K562 (cell line): ENCODE measurements around the gene AMFR. TPM values are rescaled to one million over a fixed set of nuclear protein-coding genes. Genes with fewer than 3 reads are reported as not detected.

Experiments
- BCL6 ChIP-seq: fragments of 250-450 bp; sonication (Bioruptor Pico); IDR thresholded peaks from 2 replicates; pipeline ENCODE4 v1.4.0; 2020
- C11orf30 ChIP-seq: fragments of 450-650 bp; IDR thresholded peaks from 2 replicates; pipeline ENCODE4 v1.6.1; 2016; ENCODE audit warnings: low read depth, mild to moderate bottlenecking
- CC2D1A ChIP-seq: fragments of 450-650 bp; IDR thresholded peaks from 2 replicates; pipeline ENCODE4 v1.6.1; 2017; ENCODE audit warnings: mild to moderate bottlenecking
- CHD1 ChIP-seq: fragments of 200-600 bp; sonication (generic); IDR thresholded peaks from one replicate; pipeline ENCODE4 v1.6.1; 2012; ENCODE audit warnings: mild to moderate bottlenecking, moderate library complexity, low read length, inconsistent platforms
- CREBBP ChIP-seq: IDR thresholded peaks from one replicate; pipeline ENCODE4 v1.6.1; 2012; ENCODE audit warnings: low read depth, mild to moderate bottlenecking, control low read depth, inconsistent platforms, low read length
- CREM ChIP-seq: IDR thresholded peaks from 2 replicates; pipeline ENCODE4 v1.6.1; 2014; ENCODE audit warnings: antibody characterized with exemption, low read depth
- FOXA3 ChIP-seq, 2 experiments: fragments of 450-650 bp in 1 of 2; sonication (generic) in 1 of 2; formaldehyde crosslinking; IDR thresholded peaks in 1 of 2; conservative IDR thresholded peaks in 1 of 2; 2 replicates each; pipeline versions ENCODE4 v1.4.0 to v1.8.0; 2020 to 2022; ENCODE audit warnings: mild to moderate bottlenecking in 2 of 2, missing genetic modification reagents in 1 of 2
- GTF2E2 ChIP-seq: fragments of 200-800 bp; sonication (Bioruptor generic); IDR thresholded peaks from 2 replicates; pipeline ENCODE4 v1.6.1; 2016; ENCODE audit warnings: missing genetic modification characterization, missing compliant biosample characterization
- HEY1 ChIP-seq: fragments of 250-450 bp; sonication (Bioruptor Pico); IDR thresholded peaks from 2 replicates; pipeline ENCODE4 v1.5.0; 2020; ENCODE audit warnings: mild to moderate bottlenecking, moderate library complexity, borderline replicate concordance
- KDM2B ChIP-seq: fragments of 250-450 bp; sonication (Bioruptor Pico); IDR thresholded peaks from 2 replicates; pipeline ENCODE4 v1.8.0; 2021; ENCODE audit warnings: mild to moderate bottlenecking, moderate library complexity
- MIER1 ChIP-seq: fragments of 450-650 bp; IDR thresholded peaks from 2 replicates; pipeline ENCODE4 v1.6.1; 2016; ENCODE audit warnings: antibody characterized with exemption, mild to moderate bottlenecking, low read depth
- NR2F6 ChIP-seq: fragments of 450-650 bp; formaldehyde crosslinking; IDR thresholded peaks from 2 replicates; pipeline ENCODE4 v1.4.0; 2020; ENCODE audit warnings: mild to moderate bottlenecking
- RFX5 ChIP-seq: IDR thresholded peaks from 2 replicates; pipeline ENCODE4 v1.6.1; 2011; ENCODE audit warnings: low read depth, mild to moderate bottlenecking, improper control_type of control experiment, low read length
- RNF2 ChIP-seq: sonication (generic); IDR thresholded peaks from 2 replicates; pipeline ENCODE4 v1.6.1; 2016
- SMARCA4 ChIP-seq: fragments of 450-650 bp; IDR thresholded peaks from 2 replicates; pipeline ENCODE4 v1.6.1; 2016
- SMARCB1 ChIP-seq: IDR thresholded peaks from 2 replicates; pipeline ENCODE4 v1.6.1; 2011; ENCODE audit warnings: improper control_type of control experiment, low read depth; ENCODE audit not compliant: insufficient read length
- TAF15 ChIP-seq: fragments of 200-400 bp; formaldehyde crosslinking; IDR thresholded peaks from 2 replicates; pipeline ENCODE4 v1.6.1; 2017; ENCODE audit warnings: mild to moderate bottlenecking, low read depth, low read length, moderate library complexity
- ZNF41 ChIP-seq: fragments of 250-450 bp; sonication (Bioruptor Pico); conservative IDR thresholded peaks from 2 replicates; pipeline ENCODE4 v1.4.0; 2020; ENCODE audit warnings: mild to moderate bottlenecking
- ZNF695 ChIP-seq: fragments of 450-650 bp; formaldehyde crosslinking; IDR thresholded peaks from 2 replicates; pipeline ENCODE4 v1.4.0; 2020; ENCODE audit warnings: mild to moderate bottlenecking, moderate library complexity
- polyA plus RNA-seq, 8 experiments: library from polyadenylated mRNA; depleted of rRNA in 4 of 8; stranded (reverse) in 5 of 8; unstranded in 3 of 8; fragments of >200 nt; fragmentation: Nextera tagmentation in 2 of 8; fragmentation: Illumina TruSeq in 1 of 8; extraction: Ambion mirVana in 2 of 8; extraction: Trizol in 1 of 8; gene quantifications; 2 replicates each; pipeline versions ENCODE4 v1.2.1 to v1.2.3, GENCODE V29; 2011 to 2014; ENCODE audit warnings: inconsistent platforms in 1 of 8, missing spikeins in 1 of 8
- total RNA-seq, 7 experiments: library from RNA; depleted of rRNA in 6 of 7; stranded (reverse); fragments of >200 nt in 6 of 7; fragmentation: Illumina TruSeq in 2 of 7; extraction: Trizol in 2 of 7; gene quantifications; 2 replicates each; pipeline versions ENCODE4 v1.2.1 to v1.2.3, GENCODE V29; 2011 to 2021; ENCODE audit warnings: low replicate concordance in 1 of 7
- TF ChIP-seq, protein P1 (sequence below): fragments of 250-450 bp; sonication (Bioruptor Pico); IDR thresholded peaks from 2 replicates; pipeline ENCODE4 v1.8.0; 2021; ENCODE audit warnings: moderate library complexity, mild to moderate bottlenecking, inconsistent platforms
- TF ChIP-seq, protein P2 (sequence below): fragments of 250-450 bp; sonication (Bioruptor Pico); IDR thresholded peaks from 2 replicates; pipeline ENCODE4 v1.9.0; 2021; ENCODE audit warnings: mild to moderate bottlenecking, inconsistent platforms
- TF ChIP-seq, protein P3 (sequence below): fragments of 450-650 bp; conservative IDR thresholded peaks from 2 replicates; pipeline ENCODE4 v1.6.1; 2016; ENCODE audit warnings: missing genetic modification characterization, low read depth, mild to moderate bottlenecking, missing compliant biosample characterization, moderate library complexity

Gene AMFR
- total and polyA plus RNA-seq, 9 of the 15 experiments (the other 6 are each of a cell fraction or from before 2014, with no cell fraction given): 15.6 to 113 (median 58.4) TPM

GRCh38 chr16:56414366-56414765 is 11.0 kb downstream of the AMFR start (continued):
- TF ChIP-seq SMARCB1 (no peak), ZNF41 (CRISPR knock-in tag) (no peak), GTF2E2 (tag) (no peak), MIER1 (no peak), NR2F6 (CRISPR knock-in tag) (no peak), C11orf30 (no peak), CREBBP (no peak), ZNF695 (CRISPR knock-in tag) (no peak), CHD1 (no peak), FOXA3 (CRISPR knock-in tag; conservative IDR thresholded peaks at IDR 0.05 in 1 of 2, IDR thresholded peaks at IDR 0.05 in 1 of 2) (no peak), KDM2B (CRISPR knock-in tag) (no peak), HEY1 (no peak), CREM (peak; percentile 52; the same call in 1 of the 2 replicates), RNF2 (no peak), TAF15 (no peak), SMARCA4 (peak; percentile 86), BCL6 (CRISPR knock-in tag) (no peak), CC2D1A (peak; percentile 64; the same call in 1 of the 2 replicates), RFX5 (no peak)
- TF ChIP-seq, protein P1, sequence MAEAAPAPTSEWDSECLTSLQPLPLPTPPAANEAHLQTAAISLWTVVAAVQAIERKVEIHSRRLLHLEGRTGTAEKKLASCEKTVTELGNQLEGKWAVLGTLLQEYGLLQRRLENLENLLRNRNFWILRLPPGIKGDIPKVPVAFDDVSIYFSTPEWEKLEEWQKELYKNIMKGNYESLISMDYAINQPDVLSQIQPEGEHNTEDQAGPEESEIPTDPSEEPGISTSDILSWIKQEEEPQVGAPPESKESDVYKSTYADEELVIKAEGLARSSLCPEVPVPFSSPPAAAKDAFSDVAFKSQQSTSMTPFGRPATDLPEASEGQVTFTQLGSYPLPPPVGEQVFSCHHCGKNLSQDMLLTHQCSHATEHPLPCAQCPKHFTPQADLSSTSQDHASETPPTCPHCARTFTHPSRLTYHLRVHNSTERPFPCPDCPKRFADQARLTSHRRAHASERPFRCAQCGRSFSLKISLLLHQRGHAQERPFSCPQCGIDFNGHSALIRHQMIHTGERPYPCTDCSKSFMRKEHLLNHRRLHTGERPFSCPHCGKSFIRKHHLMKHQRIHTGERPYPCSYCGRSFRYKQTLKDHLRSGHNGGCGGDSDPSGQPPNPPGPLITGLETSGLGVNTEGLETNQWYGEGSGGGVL (CRISPR knock-in tag): no peak
- TF ChIP-seq, protein P2, sequence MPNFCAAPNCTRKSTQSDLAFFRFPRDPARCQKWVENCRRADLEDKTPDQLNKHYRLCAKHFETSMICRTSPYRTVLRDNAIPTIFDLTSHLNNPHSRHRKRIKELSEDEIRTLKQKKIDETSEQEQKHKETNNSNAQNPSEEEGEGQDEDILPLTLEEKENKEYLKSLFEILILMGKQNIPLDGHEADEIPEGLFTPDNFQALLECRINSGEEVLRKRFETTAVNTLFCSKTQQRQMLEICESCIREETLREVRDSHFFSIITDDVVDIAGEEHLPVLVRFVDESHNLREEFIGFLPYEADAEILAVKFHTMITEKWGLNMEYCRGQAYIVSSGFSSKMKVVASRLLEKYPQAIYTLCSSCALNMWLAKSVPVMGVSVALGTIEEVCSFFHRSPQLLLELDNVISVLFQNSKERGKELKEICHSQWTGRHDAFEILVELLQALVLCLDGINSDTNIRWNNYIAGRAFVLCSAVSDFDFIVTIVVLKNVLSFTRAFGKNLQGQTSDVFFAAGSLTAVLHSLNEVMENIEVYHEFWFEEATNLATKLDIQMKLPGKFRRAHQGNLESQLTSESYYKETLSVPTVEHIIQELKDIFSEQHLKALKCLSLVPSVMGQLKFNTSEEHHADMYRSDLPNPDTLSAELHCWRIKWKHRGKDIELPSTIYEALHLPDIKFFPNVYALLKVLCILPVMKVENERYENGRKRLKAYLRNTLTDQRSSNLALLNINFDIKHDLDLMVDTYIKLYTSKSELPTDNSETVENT: no peak
- TF ChIP-seq, protein P3, sequence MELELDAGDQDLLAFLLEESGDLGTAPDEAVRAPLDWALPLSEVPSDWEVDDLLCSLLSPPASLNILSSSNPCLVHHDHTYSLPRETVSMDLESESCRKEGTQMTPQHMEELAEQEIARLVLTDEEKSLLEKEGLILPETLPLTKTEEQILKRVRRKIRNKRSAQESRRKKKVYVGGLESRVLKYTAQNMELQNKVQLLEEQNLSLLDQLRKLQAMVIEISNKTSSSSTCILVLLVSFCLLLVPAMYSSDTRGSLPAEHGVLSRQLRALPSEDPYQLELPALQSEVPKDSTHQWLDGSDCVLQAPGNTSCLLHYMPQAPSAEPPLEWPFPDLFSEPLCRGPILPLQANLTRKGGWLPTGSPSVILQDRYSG: no peak
